K562 (cell line): ENCODE results near the gene MZB1. TPM values are rescaled to one million over a fixed set of nuclear protein-coding genes. Genes with fewer than 3 reads are reported as not detected.
A peak's percentile ranks its signal among the peaks of the same experiment; 100 is the strongest.

Experiments
- E2F6 ChIP-seq, 2 experiments: IDR thresholded peaks; 2 replicates each; pipeline ENCODE4 v1.6.1; 2011; ENCODE audit warnings: borderline replicate concordance in 1 of 2, control low read depth in 1 of 2, low read depth in 1 of 2, low read length in 1 of 2, mild to moderate bottlenecking in 1 of 2, mixed read lengths in 1 of 2, moderate library complexity in 1 of 2; ENCODE audit not compliant: insufficient read depth in 1 of 2, insufficient read length in 1 of 2, poor library complexity in 1 of 2, severe bottlenecking in 1 of 2; ENCODE audit errors: extremely low read depth in 1 of 2
- E4F1 ChIP-seq: fragments of 250-450 bp; sonication (Bioruptor Pico); IDR thresholded peaks from 2 replicates; pipeline ENCODE4 v1.5.0; 2021; ENCODE audit warnings: mild to moderate bottlenecking, borderline replicate concordance
- ESRRA ChIP-seq: fragments of 450-650 bp; IDR thresholded peaks from 2 replicates; pipeline ENCODE4 v1.6.1; 2014; ENCODE audit warnings: low read depth, mild to moderate bottlenecking, moderate library complexity, borderline replicate concordance
- HCFC1 ChIP-seq: IDR thresholded peaks from 2 replicates; pipeline ENCODE4 v1.6.1; 2012; ENCODE audit warnings: low read depth, low read length, improper control_type of control experiment
- KLF6 ChIP-seq: fragments of 250-450 bp; sonication (Bioruptor Pico); IDR thresholded peaks from 2 replicates; pipeline ENCODE4 v1.4.0; 2020; ENCODE audit warnings: mild to moderate bottlenecking, moderate library complexity, borderline replicate concordance
- LEF1 ChIP-seq: fragments of 450-650 bp; IDR thresholded peaks from 2 replicates; pipeline ENCODE4 v1.6.1; 2016; ENCODE audit warnings: mild to moderate bottlenecking
- NRF1 ChIP-seq, 2 experiments: fragments of 450-650 bp; IDR thresholded peaks in 1 of 2; conservative IDR thresholded peaks in 1 of 2; 2 replicates each; pipeline ENCODE4 v1.6.1; 2014; ENCODE audit warnings: mild to moderate bottlenecking in 2 of 2
- POLR2A ChIP-seq: fragments of 450-650 bp; conservative IDR thresholded peaks from 2 replicates; pipeline ENCODE4 v1.6.1; 2016
- POLR2G ChIP-seq: fragments of 200-400 bp; formaldehyde crosslinking; IDR thresholded peaks from 2 replicates; pipeline ENCODE4 v1.6.1; 2017; ENCODE audit warnings: low read depth, mild to moderate bottlenecking, antibody characterized with exemption, low read length, moderate library complexity
- PRDM10 ChIP-seq: fragments of 450-650 bp; IDR thresholded peaks from 2 replicates; pipeline ENCODE4 v1.6.1; 2018; ENCODE audit not compliant: partially characterized antibody
- SFPQ ChIP-seq: fragments of 200-400 bp; formaldehyde crosslinking; IDR thresholded peaks from 2 replicates; pipeline ENCODE4 v1.6.1; 2017; ENCODE audit warnings: mild to moderate bottlenecking, low read depth, low read length, moderate library complexity
- SUPT5H ChIP-seq: fragments of 450-650 bp; IDR thresholded peaks from 2 replicates; pipeline ENCODE4 v1.6.1; 2016
- TFAP4 ChIP-seq: sonication (generic); formaldehyde crosslinking; IDR thresholded peaks from 2 replicates; pipeline ENCODE4 v1.8.0; 2022; ENCODE audit warnings: missing genetic modification reagents, mild to moderate bottlenecking, moderate library complexity, borderline replicate concordance
- XRCC4 ChIP-seq: IDR thresholded peaks from one replicate; pipeline ENCODE4 v1.6.1; 2011; ENCODE audit not compliant: insufficient read depth, insufficient read length; ENCODE audit errors: extremely low read depth
- YY1 ChIP-seq, 3 experiments: IDR thresholded peaks; 2 replicates each; pipeline ENCODE4 v1.6.1; 2011; ENCODE audit warnings: low read length in 2 of 3, mild to moderate bottlenecking in 2 of 3, moderate library complexity in 2 of 3, borderline replicate concordance in 1 of 3, control low read depth in 1 of 3, low read depth in 1 of 3; ENCODE audit not compliant: insufficient read depth in 3 of 3, insufficient replicate concordance in 2 of 3, control insufficient read depth in 1 of 3, insufficient read length in 1 of 3; ENCODE audit errors: extremely low read depth in 1 of 3
- polyA plus RNA-seq, 8 experiments: library from polyadenylated mRNA; depleted of rRNA in 4 of 8; stranded (reverse) in 5 of 8; unstranded in 3 of 8; fragments of >200 nt; fragmentation: Nextera tagmentation in 2 of 8; fragmentation: Illumina TruSeq in 1 of 8; extraction: Ambion mirVana in 2 of 8; extraction: Trizol in 1 of 8; gene quantifications; 2 replicates each; pipeline versions ENCODE4 v1.2.1 to v1.2.3, GENCODE V29; 2011 to 2014; ENCODE audit warnings: inconsistent platforms in 1 of 8, missing spikeins in 1 of 8
- total RNA-seq, 7 experiments: library from RNA; depleted of rRNA in 6 of 7; stranded (reverse); fragments of >200 nt in 6 of 7; fragmentation: Illumina TruSeq in 2 of 7; extraction: Trizol in 2 of 7; gene quantifications; 2 replicates each; pipeline versions ENCODE4 v1.2.1 to v1.2.3, GENCODE V29; 2011 to 2021; ENCODE audit warnings: low replicate concordance in 1 of 7

The MZB1 gene
- total and polyA plus RNA-seq, 9 of the 15 experiments (the other 6 are each of a cell fraction or from before 2014, with no cell fraction given), result 0.13 to 0.31 TPM; not detected in 7

- TF ChIP-seq NRF1 (conservative IDR thresholded peaks at IDR 0.05 in 1 of 2, IDR thresholded peaks at IDR 0.05 in 1 of 2) (peak; percentile 97), POLR2A (peak; percentile 97), E4F1 (CRISPR knock-in tag) (no peak), YY1 (IDR thresholded peaks at IDR 0.05; ENCODE audit: borderline replicate concordance in 1 of 3, control insufficient read depth in 1 of 3, extremely low read depth in 1 of 3, insufficient read depth in 3 of 3, insufficient read length in 1 of 3, insufficient replicate concordance in 2 of 3, low read depth in 1 of 3, low read length in 2 of 3) (peak in 2 of 3 experiments; percentile 53 to 64), HCFC1 (peak; percentile 62), PRDM10 (no peak), LEF1 (peak; percentile 28; the same call in 1 of the 2 replicates), ESRRA (peak; percentile 39), TFAP4 (CRISPR knock-in tag) (peak; percentile 91), SFPQ (no peak), E2F6 (IDR thresholded peaks at IDR 0.05; ENCODE audit: borderline replicate concordance in 1 of 2, extremely low read depth in 1 of 2, insufficient read depth in 1 of 2, insufficient read length in 1 of 2, low read depth in 1 of 2, low read length in 1 of 2, poor library complexity in 1 of 2, severe bottlenecking in 1 of 2) (peak; percentile 64 to 70), XRCC4 (no peak), SUPT5H (peak; percentile 98), POLR2G (peak; percentile 98), KLF6 (CRISPR knock-in tag) (no peak)
Measured at GRCh38 chr5:139341689-139342422, 47.9 kb downstream of the MZB1 start, which contains the start of gene PAIP2 (continued).
